ENCODE data around the gene TOPBP1. TPM values are rescaled to one million over a fixed set of nuclear protein-coding genes. Genes with fewer than 3 reads are reported as not detected.

The TOPBP1 gene
- total RNA-seq, 1 donor from 2014 or later = 27.0 TPM

GRCh38 chr3:133573054-133573628 is 88.6 kb downstream of the TOPBP1 start:
- DNase-seq (ENCODE audit: low read depth) = peak; percentile 99
- Histone ChIP-seq H3K4me3 (ENCODE audit: low read depth, low read length) (peak overlapping the region; percentile 92), H3K27me3 (ENCODE audit: control insufficient read depth, insufficient read depth, low read length) (no peaks in the 10 kb centered on the region), H3K36me3 (ENCODE audit: control insufficient read depth, insufficient read depth, low read length) (peaks cover 4% of the 10 kb centered on the region)
- no peak for TF ChIP-seq CTCF (IDR thresholded peaks at IDR 0.05; ENCODE audit: insufficient read depth, low read length, poor library complexity, severe bottlenecking)

GRCh38 chr3:133572158-133573053 is 89.3 kb downstream of the TOPBP1 start:
- no peak for TF ChIP-seq CTCF (IDR thresholded peaks at IDR 0.05; ENCODE audit: insufficient read depth, low read length, poor library complexity, severe bottlenecking)
- no peaks in the 10 kb centered on the region for H3K27me3 ChIP-seq (ENCODE audit: control insufficient read depth, insufficient read depth, low read length)
- DNase-seq (ENCODE audit: low read depth) = no peak
- H3K36me3 ChIP-seq (ENCODE audit: control insufficient read depth, insufficient read depth, low read length) = peaks cover 2% of the 10 kb centered on the region
- peak overlapping the region; percentile 25 for H3K4me3 ChIP-seq (ENCODE audit: low read depth, low read length)

GRCh38 chr3:133570937-133571320 is 90.8 kb downstream of the TOPBP1 start:
- no peak for DNase-seq (ENCODE audit: low read depth)
- Histone ChIP-seq H3K27me3 (ENCODE audit: control insufficient read depth, insufficient read depth, low read length) (no peaks in the 10 kb centered on the region), H3K36me3 (ENCODE audit: control insufficient read depth, insufficient read depth, low read length) (no peaks in the 10 kb centered on the region), H3K4me3 (ENCODE audit: low read depth, low read length) (no peak overlapping the region)
- no peak for TF ChIP-seq CTCF (IDR thresholded peaks at IDR 0.05; ENCODE audit: insufficient read depth, low read length, poor library complexity, severe bottlenecking)

GRCh38 chr3:133570139-133570936 is 91.4 kb downstream of the TOPBP1 start:
- H3K4me3 ChIP-seq (ENCODE audit: low read depth, low read length) = no peak overlapping the region
- H3K36me3 ChIP-seq (ENCODE audit: control insufficient read depth, insufficient read depth, low read length) = no peaks in the 10 kb centered on the region
- DNase-seq (ENCODE audit: low read depth) = peak; percentile 88
- TF ChIP-seq CTCF (IDR thresholded peaks at IDR 0.05; ENCODE audit: insufficient read depth, low read length, poor library complexity, severe bottlenecking) = no peak
- no peaks in the 10 kb centered on the region for H3K27me3 ChIP-seq (ENCODE audit: control insufficient read depth, insufficient read depth, low read length)

GRCh38 chr3:133568294-133569014 is 93.3 kb downstream of the TOPBP1 start:
- Histone ChIP-seq H3K27me3 (ENCODE audit: control insufficient read depth, insufficient read depth, low read length) (no peaks in the 10 kb centered on the region), H3K4me3 (ENCODE audit: low read depth, low read length) (no peak overlapping the region), H3K36me3 (ENCODE audit: control insufficient read depth, insufficient read depth, low read length) (no peaks in the 10 kb centered on the region)
- TF ChIP-seq CTCF (IDR thresholded peaks at IDR 0.05; ENCODE audit: insufficient read depth, low read length, poor library complexity, severe bottlenecking) = no peak
- peak; percentile 95 for DNase-seq (ENCODE audit: low read depth)

Measured in kidney epithelial cell (primary cell).